ENCODE results near the gene ZSCAN25.

GRCh38 chr7:99624484-99624883 lies 7.7 kb downstream of the ZSCAN25 start:
- TF ChIP-seq CTCF (IDR thresholded peaks at IDR 0.05 in 8 of 11, conservative IDR thresholded peaks at IDR 0.05 in 3 of 11), result no peak
- no peak for TF ChIP-seq POLR2A (IDR thresholded peaks at IDR 0.05)

All from spleen (tissue), 7 donors.